Ascending aorta (tissue), 2 donors: ENCODE results near the gene RARA. TPM values are rescaled to one million over a fixed set of nuclear protein-coding genes. Genes with fewer than 3 reads are reported as not detected.

Source experiments
- DNase-seq, 2 donors: peaks; one replicate each; pipeline ENCODE4 v3.0.0-alpha.2; 2019; ENCODE audit warnings: low spot score in 2 of 2
- H3K27ac ChIP-seq, 2 donors: fragments of 200-600 bp; sonication (generic); one replicate each; pipeline ENCODE4 v1.5.1; 2016 to 2017; ENCODE audit warnings: mild to moderate bottlenecking in 1 of 2
- H3K27me3 ChIP-seq: fragments of 200-600 bp; sonication (generic); one replicate; pipeline ENCODE4 v1.5.1; 2017
- H3K36me3 ChIP-seq, 2 donors: fragments of 200-600 bp; sonication (generic); one replicate each; pipeline ENCODE4 v1.5.1; 2016
- H3K4me1 ChIP-seq, 2 donors: fragments of 200-600 bp; sonication (generic); one replicate each; pipeline ENCODE4 v1.5.1; 2016 to 2017; ENCODE audit warnings: mild to moderate bottlenecking in 1 of 2
- H3K4me3 ChIP-seq, 2 donors: fragments of 200-600 bp; sonication (generic); one replicate each; pipeline ENCODE4 v1.5.1; 2016 to 2017; ENCODE audit warnings: mild to moderate bottlenecking in 1 of 2
- H3K9me3 ChIP-seq, 2 donors: fragments of 200-600 bp; sonication (generic); one replicate each; pipeline ENCODE4 v1.5.1; 2016
- intact Hi-C: fragments of 100-400 bp; cut with DNase I; formaldehyde crosslinking; loops from one replicate; pipeline ENCODE4 v1.15.1; 2023
- total RNA-seq: library from RNA; depleted of rRNA; stranded (reverse); fragments of >200 nt; gene quantifications from one replicate; pipeline ENCODE4 v1.1.0, GENCODE V29; 2016
- TF ChIP-seq, protein P1 (sequence below), 3 experiments: fragments of 200-600 bp in 2 of 3; fragments of 450-650 bp in 1 of 3; sonication (generic) in 2 of 3; IDR thresholded peaks; one replicate each; pipeline ENCODE4 v1.5.1; 2016 to 2019; ENCODE audit warnings: antibody characterized with exemption in 3 of 3, mild to moderate bottlenecking in 1 of 3, moderate library complexity in 1 of 3

RARA gene
- total RNA-seq, 1 donor from 2014 or later, result 77.3 TPM

DNA sequence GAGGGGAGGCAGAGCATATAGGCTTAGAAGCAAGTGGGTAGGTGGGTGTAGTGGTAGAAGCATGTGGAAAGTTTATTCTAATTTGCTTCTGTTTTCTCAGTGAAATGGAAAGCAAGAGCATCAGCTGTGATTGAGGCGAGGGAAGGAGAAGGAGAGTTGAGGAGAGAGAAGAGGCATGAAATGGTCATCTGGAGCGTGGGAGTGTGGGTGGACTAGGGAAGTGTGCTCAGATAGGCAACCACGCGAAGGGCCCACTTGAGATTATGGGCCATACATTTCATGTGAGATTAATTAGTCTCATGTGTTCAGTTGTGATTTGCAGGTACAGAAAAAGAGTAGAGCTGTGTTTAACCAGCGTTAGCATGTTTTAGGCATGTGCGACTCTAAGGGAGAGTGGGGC lies 42.1 kb upstream of the RARA start:
- Histone ChIP-seq H3K4me3 (no peak overlapping the region), H3K27me3 (no peaks in the 10 kb centered on the region), H3K4me1 (no peaks in the 10 kb centered on the region), H3K9me3 (no peaks in the 10 kb centered on the region), H3K27ac (no peak overlapping the region), H3K36me3 (peaks cover 57 to 62% of the 10 kb centered on the region in 2 donors)
- TF ChIP-seq, protein P1, sequence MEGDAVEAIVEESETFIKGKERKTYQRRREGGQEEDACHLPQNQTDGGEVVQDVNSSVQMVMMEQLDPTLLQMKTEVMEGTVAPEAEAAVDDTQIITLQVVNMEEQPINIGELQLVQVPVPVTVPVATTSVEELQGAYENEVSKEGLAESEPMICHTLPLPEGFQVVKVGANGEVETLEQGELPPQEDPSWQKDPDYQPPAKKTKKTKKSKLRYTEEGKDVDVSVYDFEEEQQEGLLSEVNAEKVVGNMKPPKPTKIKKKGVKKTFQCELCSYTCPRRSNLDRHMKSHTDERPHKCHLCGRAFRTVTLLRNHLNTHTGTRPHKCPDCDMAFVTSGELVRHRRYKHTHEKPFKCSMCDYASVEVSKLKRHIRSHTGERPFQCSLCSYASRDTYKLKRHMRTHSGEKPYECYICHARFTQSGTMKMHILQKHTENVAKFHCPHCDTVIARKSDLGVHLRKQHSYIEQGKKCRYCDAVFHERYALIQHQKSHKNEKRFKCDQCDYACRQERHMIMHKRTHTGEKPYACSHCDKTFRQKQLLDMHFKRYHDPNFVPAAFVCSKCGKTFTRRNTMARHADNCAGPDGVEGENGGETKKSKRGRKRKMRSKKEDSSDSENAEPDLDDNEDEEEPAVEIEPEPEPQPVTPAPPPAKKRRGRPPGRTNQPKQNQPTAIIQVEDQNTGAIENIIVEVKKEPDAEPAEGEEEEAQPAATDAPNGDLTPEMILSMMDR (IDR thresholded peaks at IDR 0.05), result no peak
- intact Hi-C loops, result no loop called here
- DNase-seq, result no peak

DNA sequence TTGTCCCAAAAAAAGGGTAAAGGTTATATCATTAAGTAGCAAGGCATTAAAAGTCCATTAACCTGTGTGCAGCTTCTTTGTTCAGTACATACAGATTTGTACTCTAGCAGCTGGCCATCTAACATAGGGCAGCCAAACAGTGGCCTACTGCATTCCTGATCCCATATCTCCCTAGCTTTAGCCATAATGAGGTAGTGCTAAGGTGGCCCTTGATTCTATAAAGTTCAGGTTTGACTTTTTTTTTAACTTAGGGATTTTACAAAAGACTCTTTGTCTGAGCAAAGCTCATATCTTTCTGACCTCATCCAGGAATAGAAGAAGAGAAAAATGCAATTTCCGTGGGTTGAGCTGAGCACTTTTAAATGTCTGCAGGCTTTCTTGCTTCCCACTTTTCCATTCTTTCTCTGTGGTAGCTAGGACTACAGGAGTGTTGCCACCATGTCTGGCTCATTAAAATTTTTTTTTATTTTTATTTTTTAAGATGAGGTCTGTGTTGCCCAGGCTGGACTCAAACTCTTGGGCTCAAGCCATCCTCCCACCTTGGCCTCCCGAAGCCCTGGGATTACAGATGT lies 40.8 kb upstream of the RARA start:
- intact Hi-C loops, result no loop called here
- TF ChIP-seq, protein P1 (IDR thresholded peaks at IDR 0.05), result no peak
- no peak for DNase-seq
- peaks cover 53 to 57% of the 10 kb centered on the region in 2 donors for H3K36me3 ChIP-seq
- no peak overlapping the region for H3K27ac ChIP-seq
- no peak overlapping the region for H3K4me3 ChIP-seq
- no peaks in the 10 kb centered on the region for H3K4me1 ChIP-seq
- H3K9me3 ChIP-seq, result no peaks in the 10 kb centered on the region
- H3K27me3 ChIP-seq, result no peaks in the 10 kb centered on the region

DNA sequence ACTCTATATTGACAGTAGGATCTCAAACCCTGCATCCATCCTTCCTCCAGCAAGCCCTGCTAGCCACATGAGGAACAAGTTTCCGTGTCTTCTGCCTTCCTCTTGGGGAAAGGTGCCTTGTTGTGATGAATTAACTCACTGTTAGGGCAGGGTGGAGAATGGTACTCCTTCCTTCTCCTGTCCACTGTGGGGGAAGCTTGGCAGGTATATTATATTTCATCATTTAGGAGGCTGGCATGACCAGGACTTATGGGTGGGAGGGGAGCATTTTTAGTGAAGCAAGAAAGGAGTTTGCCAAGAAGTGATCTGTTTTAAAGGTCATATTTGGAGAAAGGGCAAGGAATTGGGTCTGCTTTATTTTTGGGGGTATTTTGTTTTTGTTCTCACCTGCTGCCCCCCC lies 30.6 kb upstream of the RARA start:
- Histone ChIP-seq H3K27me3 (no peaks in the 10 kb centered on the region), H3K9me3 (no peaks in the 10 kb centered on the region), H3K36me3 (peaks cover 72 to 79% of the 10 kb centered on the region in 2 donors), H3K27ac (no peak overlapping the region), H3K4me3 (no peak overlapping the region), H3K4me1 (no peaks in the 10 kb centered on the region)
- TF ChIP-seq, protein P1 (IDR thresholded peaks at IDR 0.05), result no peak
- intact Hi-C loops, result no loop called here
- DNase-seq, result no peak

DNA sequence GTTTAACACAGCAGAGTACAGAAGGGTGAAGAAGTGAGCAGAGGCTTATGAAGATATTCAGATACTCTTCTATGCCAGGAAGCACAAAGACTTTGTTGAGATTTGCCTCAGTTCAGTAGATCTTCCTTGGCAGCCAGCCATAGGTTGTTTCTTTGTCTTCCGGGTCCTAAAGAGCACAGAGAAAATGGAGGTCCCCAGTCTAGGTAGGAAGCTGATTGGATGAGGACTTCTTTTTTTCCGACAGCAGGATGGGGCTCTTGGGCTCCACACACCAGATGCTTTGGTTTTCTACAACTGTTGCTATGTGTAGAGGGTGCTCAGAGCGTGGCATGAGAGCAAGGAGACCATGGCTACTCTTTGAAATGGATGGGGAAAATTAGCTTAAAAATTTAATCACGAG lies 29.6 kb upstream of the RARA start:
- TF ChIP-seq, protein P1 (IDR thresholded peaks at IDR 0.05), result no peak
- H3K9me3 ChIP-seq, result no peaks in the 10 kb centered on the region
- H3K27ac ChIP-seq, result no peak overlapping the region
- no peak overlapping the region for H3K4me3 ChIP-seq
- intact Hi-C loops, result no loop called here
- peaks cover 62 to 69% of the 10 kb centered on the region in 2 donors for H3K36me3 ChIP-seq
- no peaks in the 10 kb centered on the region for H3K4me1 ChIP-seq
- peak in 1 of 2 donors; percentile 30 for DNase-seq
- H3K27me3 ChIP-seq, result no peaks in the 10 kb centered on the region

DNA sequence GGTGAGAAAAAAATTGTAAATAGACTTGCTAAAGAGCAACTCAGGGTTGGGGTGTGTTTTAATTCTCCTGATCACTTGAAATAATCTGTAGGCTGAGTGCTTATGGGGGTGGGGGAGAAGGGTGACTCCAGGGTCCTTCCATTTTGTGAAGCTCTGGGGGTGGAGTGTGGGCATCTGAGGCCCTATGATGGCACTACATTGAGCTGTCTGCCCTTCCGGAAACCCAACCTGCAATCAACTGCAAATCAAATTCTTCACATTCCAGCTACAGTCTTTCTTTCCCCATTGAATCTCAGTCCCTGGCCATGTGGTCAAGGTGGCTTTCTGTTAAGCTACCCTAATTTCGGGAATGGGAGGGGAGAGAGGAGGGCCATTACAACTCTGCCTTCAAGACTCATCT lies 27.3 kb upstream of the RARA start:
- peaks cover 41 to 48% of the 10 kb centered on the region in 2 donors for H3K36me3 ChIP-seq
- H3K9me3 ChIP-seq, result no peaks in the 10 kb centered on the region
- intact Hi-C loops, result no loop called here
- H3K27me3 ChIP-seq, result no peaks in the 10 kb centered on the region
- peak in 1 of 2 donors; percentile 9 for DNase-seq
- no peak overlapping the region for H3K4me3 ChIP-seq
- no peak overlapping the region for H3K27ac ChIP-seq
- TF ChIP-seq, protein P1 (IDR thresholded peaks at IDR 0.05), result no peak
- H3K4me1 ChIP-seq, result no peaks in the 10 kb centered on the region

DNA sequence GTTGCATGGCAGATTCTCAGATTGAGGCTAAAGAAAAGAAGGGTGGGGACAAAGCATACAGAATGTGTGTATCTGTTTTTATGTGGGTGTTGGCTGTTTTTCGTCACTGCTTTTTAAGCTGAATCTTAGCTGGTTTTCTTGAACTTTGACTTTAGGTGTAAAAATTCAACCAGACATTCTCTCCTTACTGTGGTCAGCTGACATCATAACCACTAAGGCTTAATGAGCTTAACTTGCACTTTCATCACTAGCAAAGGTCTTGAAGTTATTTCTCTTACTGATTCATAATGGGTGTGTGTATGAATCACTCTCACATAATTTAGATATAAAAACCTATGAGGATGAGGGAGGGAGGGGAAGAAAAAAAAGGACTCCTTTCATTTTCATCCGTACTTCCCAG lies 25.3 kb upstream of the RARA start:
- Histone ChIP-seq H3K36me3 (peaks cover 21 to 28% of the 10 kb centered on the region in 2 donors), H3K27me3 (no peaks in the 10 kb centered on the region), H3K9me3 (no peaks in the 10 kb centered on the region), H3K4me3 (no peak overlapping the region), H3K27ac (peak overlapping the region; percentile 65 to 71), H3K4me1 (peaks cover 0 to 8% of the 10 kb centered on the region in 2 donors)
- no peak for DNase-seq
- intact Hi-C loops, result no loop called here
- TF ChIP-seq, protein P1 (IDR thresholded peaks at IDR 0.05), result no peak
